Dermis microvascular lymphatic vessel endothelial cell (primary cell): Measurements from ENCODE around the gene SPAG17. TPM values are rescaled to one million over a fixed set of nuclear protein-coding genes. Genes with fewer than 3 reads are reported as not detected.
A peak's percentile ranks its signal among the peaks of the same experiment; 100 is the strongest.
"Not testable (repeated sequence)": the region's sequence is repeated elsewhere in the genome, so short reads cannot be mapped to it uniquely, and the experiment has no call there.

ENCODE experiments used
- DNase-seq, 2 donors: peaks; one replicate each; pipeline versions ENCODE4 v3.0.0 to v3.0.0-alpha.2; 2010; ENCODE audit warnings: low read depth in 2 of 2
- total RNA-seq: library from RNA; depleted of rRNA; stranded (reverse); fragments of >200 nt; gene quantifications from 2 replicates; pipeline ENCODE4 v1.2.1, GENCODE V29; 2014

The SPAG17 gene
- total RNA-seq, 1 donor from 2014 or later = not detected

- no peak for DNase-seq
Observed at GRCh38 chr1:117985239-117985638, 199.8 kb downstream of the SPAG17 start.

GRCh38 chr1:117981455-117982192 is 203.4 kb downstream of the SPAG17 start:
- DNase-seq = no peak

GRCh38 chr1:117976381-117976780 is 208.6 kb downstream of the SPAG17 start:
- DNase-seq = no peak

GRCh38 chr1:117971777-117972176 is 213.3 kb downstream of the SPAG17 start:
- DNase-seq = no peak

- DNase-seq = no peak
Observed at GRCh38 chr1:117970252-117970651, 214.8 kb downstream of the SPAG17 start.

- no peak for DNase-seq
Observed at GRCh38 chr1:117967881-117968280, 217.1 kb downstream of the SPAG17 start.

- no peak for DNase-seq
Observed at GRCh38 chr1:117967477-117967876, 217.6 kb downstream of the SPAG17 start.

- peak; percentile 15 to 40 for DNase-seq
Observed at GRCh38 chr1:117964290-117965038, 220.6 kb downstream of the SPAG17 start.

- no peak for DNase-seq
Observed at GRCh38 chr1:117959364-117959763, 225.7 kb downstream of the SPAG17 start.

GRCh38 chr1:117952386-117952785 is 232.6 kb downstream of the SPAG17 start:
- DNase-seq = no peak

- DNase-seq = no peak
Observed at GRCh38 chr1:117942293-117942692, 242.7 kb downstream of the SPAG17 start.

- no peak for DNase-seq
Observed at GRCh38 chr1:117933769-117934168, 251.3 kb downstream of the SPAG17 start.

GRCh38 chr1:117932576-117932975 is 252.5 kb downstream of the SPAG17 start:
- DNase-seq = no peak

GRCh38 chr1:117930484-117930883 is 254.5 kb downstream of the SPAG17 start:
- DNase-seq = peak; percentile 17 to 19

GRCh38 chr1:117930173-117930447 is 254.9 kb downstream of the SPAG17 start:
- DNase-seq = no peak

GRCh38 chr1:117929343-117930172 is 255.5 kb downstream of the SPAG17 start, which contains the start of the genes GDAP2 and WDR3:
GDAP2 (minus strand) TSS chr1:117929621; CDS start chr1:117920357, 9,264 bp downstream.
WDR3 (plus strand) TSS chr1:117929739; CDS start chr1:117933320, 3,581 bp downstream.
- DNase-seq = peak; percentile 94 to 98

GRCh38 chr1:117928881-117929342 is 256.1 kb downstream of the SPAG17 start:
- DNase-seq = peak; percentile 26 to 72

GRCh38 chr1:117925981-117926380 is 259.0 kb downstream of the SPAG17 start:
- no peak for DNase-seq

- not testable (repeated sequence) for DNase-seq
Observed at GRCh38 chr1:117922717-117923116, 262.3 kb downstream of the SPAG17 start.

GRCh38 chr1:117921991-117922390 is 263.0 kb downstream of the SPAG17 start:
- no peak for DNase-seq

- no peak for DNase-seq
Observed at GRCh38 chr1:117919376-117919775, 265.7 kb downstream of the SPAG17 start.

- no peak for DNase-seq
Observed at GRCh38 chr1:117911051-117911450, 274.0 kb downstream of the SPAG17 start.
